ENCODE measurements around the gene SPATA1. TPM values are rescaled to one million over a fixed set of nuclear protein-coding genes. Genes with fewer than 3 reads are reported as not detected.
"Not testable (repeated sequence)": the region's sequence is repeated elsewhere in the genome, so short reads cannot be mapped to it uniquely, and the experiment has no call there.

Gene SPATA1
- total RNA-seq, 1 experiment from 2014 or later, result 0.97 TPM

DNA sequence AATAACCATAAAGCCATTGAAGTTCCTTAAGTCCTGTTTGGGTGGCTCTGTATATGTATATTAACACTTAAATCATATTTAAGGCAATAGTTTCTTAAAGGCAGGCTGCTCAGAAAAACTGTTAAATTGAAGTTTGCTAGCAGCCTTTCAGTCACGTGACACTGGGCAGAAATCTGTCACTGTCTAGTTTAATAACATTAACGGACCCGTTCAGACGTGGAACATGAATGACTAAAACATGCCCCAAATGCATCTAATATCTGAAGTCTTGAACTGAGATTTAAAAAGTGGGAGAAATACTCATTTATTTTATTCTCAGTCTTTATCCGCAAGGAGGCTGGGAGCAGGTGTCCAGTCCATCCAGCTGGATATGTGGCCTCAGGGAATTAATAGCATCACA lies 3.3 kb upstream of the SPATA1 start:
- Histone ChIP-seq H3K4me3 (no peak overlapping the region), H3K9me3 (replicated peaks) (no peaks in the 10 kb centered on the region), H3K27me3 (no peaks in the 10 kb centered on the region), H3K4me1 (peaks cover 12% of the 10 kb centered on the region), H3K27ac (no peak overlapping the region), H3K36me3 (peaks cover 41% of the 10 kb centered on the region)
- no peak for DNase-seq

DNA sequence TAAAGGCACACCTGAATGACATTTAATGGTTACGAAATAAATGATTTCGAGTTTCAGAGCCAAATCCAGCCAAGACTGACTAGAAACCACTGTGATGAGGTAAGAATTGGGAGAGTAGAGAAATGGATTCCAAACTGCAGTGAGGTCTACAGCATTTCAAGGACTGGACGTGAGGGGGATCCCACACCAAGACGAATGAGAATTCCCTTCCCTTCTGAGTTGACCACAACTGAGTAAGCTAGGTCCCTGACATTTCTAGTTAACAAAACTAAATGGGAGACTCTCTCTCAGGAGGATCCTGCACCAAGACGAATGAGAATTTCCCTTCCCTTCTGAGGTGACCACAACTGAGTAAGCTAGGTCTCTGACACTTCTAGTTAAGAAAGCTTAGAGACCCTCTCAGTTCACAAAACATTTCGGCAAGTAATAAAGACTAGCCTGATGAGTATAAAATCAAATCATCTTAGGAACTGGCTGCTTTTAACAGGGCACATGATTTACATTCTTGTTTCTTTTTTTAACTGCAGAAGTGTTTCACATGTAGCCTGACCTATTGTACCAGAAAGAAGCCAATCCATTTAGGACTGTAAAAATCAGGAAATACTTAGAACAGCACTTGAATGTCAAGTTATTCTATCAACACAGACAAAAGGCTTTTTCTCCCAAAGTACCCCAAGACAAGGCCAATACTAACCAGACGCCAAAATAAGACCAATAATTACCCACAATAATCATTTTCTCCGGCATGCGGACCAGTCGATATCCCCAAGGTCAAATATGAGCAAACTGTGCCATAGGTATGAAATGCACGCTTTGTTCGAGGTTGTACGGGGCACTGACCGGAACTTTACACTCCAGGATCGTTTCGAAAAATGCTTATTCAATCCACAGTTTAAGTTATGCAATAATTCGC lies 1.4 kb upstream of the SPATA1 start:
- no peaks in the 10 kb centered on the region for H3K9me3 ChIP-seq (replicated peaks)
- H3K4me3 ChIP-seq, result peak overlapping the region; percentile 76
- peaks cover 12% of the 10 kb centered on the region for H3K4me1 ChIP-seq
- peaks cover 22% of the 10 kb centered on the region for H3K36me3 ChIP-seq
- peak overlapping the region; percentile 82 for H3K27ac ChIP-seq
- peak; percentile 8 to 44 for DNase-seq
- no peaks in the 10 kb centered on the region for H3K27me3 ChIP-seq

DNA sequence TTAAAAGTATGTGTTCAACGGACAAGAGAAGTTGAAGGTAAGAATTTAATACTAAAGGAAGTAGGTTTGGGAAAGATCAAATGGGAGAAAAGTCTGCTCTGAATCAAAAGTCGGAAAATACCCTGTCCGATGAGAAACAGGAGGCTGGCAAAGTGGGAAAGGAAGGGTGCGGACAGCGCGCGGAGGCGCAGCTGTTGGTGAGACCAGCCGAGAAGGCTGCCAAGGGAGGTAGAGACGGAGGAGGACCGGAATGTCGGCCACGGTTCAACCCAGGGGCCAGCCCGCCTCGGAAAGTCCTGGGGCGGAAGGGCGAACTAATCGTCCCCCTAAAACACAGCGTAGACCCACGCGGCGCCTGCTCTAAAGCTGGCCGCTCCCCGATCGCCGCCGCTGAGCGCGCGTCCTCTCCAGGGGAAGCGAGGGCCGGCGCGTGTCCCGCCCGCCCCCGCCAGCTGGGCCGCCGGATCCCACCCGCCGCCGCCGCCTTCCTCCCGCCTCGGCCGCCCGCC lies 639 bp upstream of the SPATA1 start:
- peak overlapping the region; percentile 82 for H3K27ac ChIP-seq
- DNase-seq, result peak; percentile 68 to 79
- no peaks in the 10 kb centered on the region for H3K9me3 ChIP-seq (replicated peaks)
- peaks cover 12% of the 10 kb centered on the region for H3K4me1 ChIP-seq
- H3K36me3 ChIP-seq, result peaks cover 16% of the 10 kb centered on the region
- peak overlapping the region; percentile 76 for H3K4me3 ChIP-seq
- H3K27me3 ChIP-seq, result no peaks in the 10 kb centered on the region

DNA sequence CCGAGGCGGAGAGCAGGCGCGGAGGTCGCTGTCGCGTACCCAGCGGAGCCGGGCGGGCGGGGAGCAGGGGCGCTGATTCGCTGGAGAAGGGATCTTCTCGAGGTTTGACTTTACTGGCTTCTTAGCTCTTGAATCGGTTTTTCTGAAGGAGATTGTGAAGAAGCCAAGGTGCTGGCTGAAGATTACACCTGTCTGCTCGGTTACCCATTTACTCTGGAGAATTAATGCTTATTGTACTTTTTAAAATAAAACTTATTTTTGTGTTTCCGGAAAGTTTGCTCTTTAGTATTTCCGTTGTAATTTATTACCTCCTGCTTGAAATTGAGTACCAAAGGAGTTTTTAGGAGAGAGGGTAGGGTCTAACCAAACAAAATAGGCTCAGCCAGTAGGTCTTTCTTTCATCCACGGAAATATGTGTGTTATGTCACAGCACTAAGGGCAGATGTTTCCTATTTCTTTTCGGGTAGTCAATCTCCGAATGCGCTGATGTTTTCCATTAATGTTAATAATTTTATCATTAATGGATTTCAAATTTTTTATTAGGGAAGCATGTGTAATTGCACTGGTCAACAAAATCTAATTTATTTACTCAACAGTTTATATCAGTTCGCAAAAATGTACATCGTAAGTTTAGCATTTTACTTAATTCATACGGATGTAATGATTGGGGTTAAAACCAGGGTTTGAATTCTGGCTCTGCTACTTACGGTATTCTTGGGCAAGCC lies 705 bp downstream of the SPATA1 start:
- DNase-seq, result no peak
- Histone ChIP-seq H3K27me3 (no peaks in the 10 kb centered on the region), H3K4me3 (peak overlapping the region; percentile 76), H3K36me3 (peaks cover 6% of the 10 kb centered on the region), H3K9me3 (replicated peaks) (no peaks in the 10 kb centered on the region), H3K4me1 (peaks cover 12% of the 10 kb centered on the region), H3K27ac (peak overlapping the region; percentile 82)

DNA sequence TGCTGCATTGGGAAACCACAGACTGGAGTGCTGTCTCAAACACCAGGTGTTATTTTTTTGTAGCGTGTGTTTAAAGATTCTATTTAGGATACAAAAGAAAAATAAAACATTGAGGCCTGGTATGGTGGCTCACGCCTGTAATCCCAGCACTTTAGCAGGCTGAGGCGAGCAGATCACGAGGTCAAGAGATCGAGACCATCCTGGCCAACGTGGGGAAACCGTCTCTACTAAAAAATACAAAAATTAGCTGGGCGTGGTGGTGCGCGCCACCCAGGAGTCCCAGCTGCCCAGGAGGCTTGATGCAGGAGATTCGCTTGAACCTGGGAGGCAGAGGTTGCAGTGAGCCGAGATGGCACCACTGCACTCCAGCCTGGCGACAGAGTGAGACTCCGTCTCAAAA lies 1.7 kb downstream of the SPATA1 start:
- H3K27ac ChIP-seq; DNase-seq; H3K9me3 ChIP-seq (replicated peaks); H3K4me3 ChIP-seq; H3K27me3 ChIP-seq; H3K36me3 ChIP-seq: not testable (repeated sequence)
- peaks cover 12% of the 10 kb centered on the region for H3K4me1 ChIP-seq

DNA sequence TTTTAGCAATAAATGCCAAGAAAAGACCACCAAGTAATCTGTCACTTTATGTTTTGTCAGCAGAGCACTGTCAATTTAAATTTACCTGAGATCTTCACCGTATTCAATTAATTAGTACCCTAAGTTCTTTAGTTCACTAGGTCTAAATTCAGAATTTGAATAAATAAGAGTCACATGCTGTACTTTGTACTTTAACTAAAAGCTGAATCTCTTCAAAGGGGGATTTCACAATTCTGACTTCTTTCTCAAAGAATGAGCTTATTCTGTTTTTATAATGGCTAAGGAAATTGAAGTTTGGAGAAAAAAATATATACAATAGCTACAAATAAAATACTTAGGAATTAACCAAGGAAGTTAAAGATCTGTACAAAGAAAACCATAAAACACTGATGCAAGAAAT lies 2.3 kb downstream of the SPATA1 start:
- H3K9me3 ChIP-seq (replicated peaks), result no peaks in the 10 kb centered on the region
- H3K4me3 ChIP-seq, result no peak overlapping the region
- H3K36me3 ChIP-seq, result 0 out of 2 replicates have a peak, but pooled peaks cover 3% of the 10 kb centered on the region
- H3K27ac ChIP-seq, result no peak overlapping the region
- H3K27me3 ChIP-seq, result no peaks in the 10 kb centered on the region
- peaks cover 9% of the 10 kb centered on the region for H3K4me1 ChIP-seq
- no peak for DNase-seq

DNA sequence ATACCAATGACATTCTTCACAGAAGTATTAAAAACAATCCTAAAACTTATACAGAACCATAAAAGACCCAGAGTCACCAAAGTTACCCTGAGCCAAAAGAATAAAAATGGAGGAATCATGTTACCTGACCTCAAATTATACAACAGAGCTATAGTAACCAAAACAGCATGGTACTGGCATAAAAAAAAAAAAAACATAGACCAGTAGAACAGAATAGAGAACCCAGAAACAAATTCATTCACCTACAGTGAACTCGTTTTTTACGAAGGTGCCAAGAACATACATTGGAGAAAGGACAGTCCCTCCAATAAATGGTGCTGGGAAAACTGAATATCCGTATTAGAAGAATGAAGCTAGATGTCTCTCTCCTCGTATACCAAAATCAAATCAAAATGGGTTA lies 2.8 kb downstream of the SPATA1 start:
- H3K9me3 ChIP-seq (replicated peaks), result no peaks in the 10 kb centered on the region
- no peaks in the 10 kb centered on the region for H3K27me3 ChIP-seq
- peaks cover 6% of the 10 kb centered on the region for H3K4me1 ChIP-seq
- H3K36me3 ChIP-seq, result no peaks in the 10 kb centered on the region
- no peak overlapping the region for H3K4me3 ChIP-seq
- no peak overlapping the region for H3K27ac ChIP-seq
- DNase-seq, result no peak

DNA sequence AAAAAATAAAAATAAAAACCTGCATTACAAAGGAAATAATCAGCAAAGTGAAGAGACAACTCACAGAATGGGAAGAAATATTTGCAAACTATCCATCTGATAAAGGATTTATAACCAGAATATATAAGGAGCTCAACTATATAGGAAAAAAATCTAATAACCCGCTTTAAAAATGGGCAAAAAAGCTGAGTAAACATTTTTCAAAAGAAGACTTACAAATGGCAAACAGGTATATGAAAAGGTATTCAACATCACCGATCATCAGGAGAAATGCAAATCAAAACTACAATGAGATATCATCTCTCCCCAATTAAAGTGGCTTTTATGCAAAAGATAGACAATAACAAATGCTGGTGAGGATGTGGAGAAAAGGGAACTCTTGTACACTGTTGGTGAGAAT lies 4.0 kb downstream of the SPATA1 start:
- Histone ChIP-seq H3K27me3 (no peaks in the 10 kb centered on the region), H3K9me3 (replicated peaks) (no peaks in the 10 kb centered on the region), H3K4me3 (no peak overlapping the region), H3K4me1 (peaks cover 5% of the 10 kb centered on the region; the same call in 1 of the 2 replicates), H3K27ac (no peak overlapping the region), H3K36me3 (no peaks in the 10 kb centered on the region)
- DNase-seq, result no peak

DNA sequence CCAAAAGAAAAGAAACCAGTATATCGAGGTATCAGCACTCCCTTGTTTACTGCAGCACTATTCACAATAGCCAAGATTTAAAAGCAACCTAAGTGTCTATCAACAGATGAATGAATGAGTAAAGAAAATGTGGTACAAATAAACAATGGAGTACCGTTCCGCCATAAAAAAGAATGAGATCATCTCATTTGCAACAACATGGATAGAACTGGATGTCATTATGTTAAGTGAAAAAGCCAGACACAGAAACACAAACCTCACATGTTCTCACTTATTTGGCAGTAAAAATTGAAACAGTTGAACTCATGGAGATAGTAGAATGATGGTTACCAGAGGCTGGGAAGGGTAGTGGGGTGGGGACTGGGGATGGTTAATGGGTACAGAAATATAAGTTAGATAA lies 4.5 kb downstream of the SPATA1 start:
- no peak overlapping the region for H3K27ac ChIP-seq
- H3K36me3 ChIP-seq, result no peaks in the 10 kb centered on the region
- H3K4me3 ChIP-seq, result no peak overlapping the region
- DNase-seq, result no peak
- no peaks in the 10 kb centered on the region for H3K27me3 ChIP-seq
- no peaks in the 10 kb centered on the region for H3K9me3 ChIP-seq (replicated peaks)
- H3K4me1 ChIP-seq, result peaks cover 5% of the 10 kb centered on the region; the same call in 1 of the 2 replicates

DNA sequence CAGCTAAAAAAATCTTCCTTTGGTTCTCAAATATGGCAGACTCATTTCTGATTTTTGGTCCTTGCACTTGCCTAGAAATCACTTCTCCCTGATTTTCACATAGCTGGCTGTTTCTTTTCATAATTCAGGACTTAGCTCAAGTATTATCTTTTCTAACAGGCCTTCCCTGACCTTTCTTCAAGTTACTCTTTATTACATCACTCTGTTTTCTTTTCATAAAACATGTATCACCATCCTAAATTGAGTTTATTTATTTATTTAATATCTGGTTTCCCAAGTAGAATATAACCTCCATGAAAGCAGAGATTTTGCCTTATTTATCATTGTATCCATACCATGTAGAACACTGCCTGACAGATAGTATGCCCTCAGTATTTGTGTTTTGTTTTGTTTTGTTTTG lies 18.4 kb downstream of the SPATA1 start:
- H3K27ac ChIP-seq, result no peak overlapping the region
- no peak for DNase-seq

DNA sequence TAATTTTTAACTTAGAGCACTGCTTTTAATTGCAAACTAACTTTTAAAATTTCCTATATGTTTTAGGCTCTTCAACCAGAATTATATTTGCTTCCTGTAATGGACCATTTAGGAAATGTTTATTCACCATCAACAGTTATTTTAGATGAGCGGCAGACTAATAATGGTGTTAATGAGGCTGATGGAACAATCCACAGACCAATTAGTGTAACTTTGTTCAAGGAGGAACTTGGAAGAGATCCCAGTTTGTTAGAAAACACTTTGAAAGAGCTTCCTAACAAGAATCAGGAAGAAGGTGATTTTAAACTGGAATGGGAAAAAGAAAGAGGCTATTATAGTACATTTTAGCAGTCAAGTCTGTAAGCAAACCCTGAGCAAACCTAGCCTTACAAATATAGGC lies 19.6 kb downstream of the SPATA1 start:
- Histone ChIP-seq H3K36me3 (no peaks in the 10 kb centered on the region), H3K4me3 (no peak overlapping the region), H3K27me3 (no peaks in the 10 kb centered on the region), H3K9me3 (replicated peaks) (no peaks in the 10 kb centered on the region), H3K4me1 (no peaks in the 10 kb centered on the region), H3K27ac (no peak overlapping the region)
- no peak for DNase-seq

More for the DNA sequence above, 18.4 kb downstream of the SPATA1 start:
- H3K4me1 ChIP-seq, result no peaks in the 10 kb centered on the region
- H3K27me3 ChIP-seq, result no peaks in the 10 kb centered on the region
- H3K4me3 ChIP-seq, result no peak overlapping the region
- H3K36me3 ChIP-seq, result no peaks in the 10 kb centered on the region
- no peaks in the 10 kb centered on the region for H3K9me3 ChIP-seq (replicated peaks)

DNA sequence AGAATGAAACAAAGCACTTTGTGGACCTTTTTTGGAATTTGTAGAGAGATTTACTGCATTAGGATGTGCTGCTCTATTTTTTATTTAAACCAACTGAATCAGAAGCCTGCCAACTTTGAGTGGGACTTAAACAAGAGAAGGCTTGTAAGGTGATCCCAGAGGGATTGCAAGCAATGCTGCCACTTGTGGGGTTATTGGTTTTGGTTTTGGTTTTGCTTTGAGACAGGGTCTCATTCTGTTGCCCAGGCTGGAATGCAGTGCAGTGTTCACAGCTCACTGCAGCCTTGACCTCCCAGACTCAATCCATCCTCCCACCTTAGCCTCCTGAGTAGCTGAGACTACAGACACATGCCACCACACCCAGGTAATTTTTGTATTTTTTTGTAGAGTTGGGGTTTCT lies 32.4 kb downstream of the SPATA1 start:
- Histone ChIP-seq H3K27me3 (no peaks in the 10 kb centered on the region), H3K9me3 (replicated peaks) (no peaks in the 10 kb centered on the region), H3K36me3 (no peaks in the 10 kb centered on the region), H3K27ac (no peak overlapping the region), H3K4me3 (no peak overlapping the region), H3K4me1 (no peaks in the 10 kb centered on the region)
- DNase-seq, result peak in 1 of 2 experiments; percentile 3

DNA sequence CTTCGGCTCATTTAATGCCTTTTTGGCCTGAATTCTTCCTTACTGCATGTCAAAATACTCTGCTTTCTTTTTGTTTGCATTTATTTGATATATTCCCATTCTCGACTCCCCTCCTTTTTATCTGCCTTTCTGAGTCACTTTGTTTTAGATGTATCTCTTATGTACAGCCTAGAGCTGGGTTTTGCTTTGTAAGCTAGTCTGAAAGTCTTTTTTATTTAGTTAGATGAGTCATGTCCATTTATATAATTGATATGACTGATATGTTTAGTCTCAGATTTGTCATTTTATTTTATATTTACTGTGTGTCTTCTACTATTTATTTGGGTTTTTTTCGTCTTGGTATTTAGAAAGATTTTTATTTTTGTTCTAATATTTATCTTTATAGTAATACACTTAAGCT lies 33.8 kb downstream of the SPATA1 start:
- no peak overlapping the region for H3K27ac ChIP-seq
- H3K4me3 ChIP-seq, result no peak overlapping the region
- no peak for DNase-seq
- no peaks in the 10 kb centered on the region for H3K4me1 ChIP-seq
- no peaks in the 10 kb centered on the region for H3K27me3 ChIP-seq
- H3K36me3 ChIP-seq, result no peaks in the 10 kb centered on the region
- H3K9me3 ChIP-seq (replicated peaks), result no peaks in the 10 kb centered on the region

DNA sequence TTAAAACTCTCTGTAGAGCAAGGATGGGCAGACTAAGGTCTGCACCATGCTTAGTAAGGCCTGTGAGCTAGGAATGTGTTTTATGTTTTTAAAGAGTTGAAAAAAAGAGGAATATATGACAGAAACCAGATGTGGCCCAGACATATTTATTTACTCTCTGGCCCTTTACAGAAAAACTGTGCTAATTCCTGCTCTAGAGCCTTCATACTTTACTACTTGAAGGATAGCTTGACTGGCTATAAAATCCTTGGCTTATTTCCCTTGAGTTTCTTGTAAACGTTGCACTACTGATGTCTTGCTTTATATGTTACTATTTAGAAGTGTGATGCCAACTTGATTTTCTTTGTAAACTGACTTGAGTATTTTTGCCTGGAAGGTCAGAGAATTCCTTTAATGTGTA lies 34.6 kb downstream of the SPATA1 start:
- H3K27me3 ChIP-seq, result no peaks in the 10 kb centered on the region
- H3K4me3 ChIP-seq, result no peak overlapping the region
- H3K36me3 ChIP-seq, result no peaks in the 10 kb centered on the region
- H3K9me3 ChIP-seq (replicated peaks), result no peaks in the 10 kb centered on the region
- H3K4me1 ChIP-seq, result no peaks in the 10 kb centered on the region
- H3K27ac ChIP-seq, result no peak overlapping the region
- no peak for DNase-seq

DNA sequence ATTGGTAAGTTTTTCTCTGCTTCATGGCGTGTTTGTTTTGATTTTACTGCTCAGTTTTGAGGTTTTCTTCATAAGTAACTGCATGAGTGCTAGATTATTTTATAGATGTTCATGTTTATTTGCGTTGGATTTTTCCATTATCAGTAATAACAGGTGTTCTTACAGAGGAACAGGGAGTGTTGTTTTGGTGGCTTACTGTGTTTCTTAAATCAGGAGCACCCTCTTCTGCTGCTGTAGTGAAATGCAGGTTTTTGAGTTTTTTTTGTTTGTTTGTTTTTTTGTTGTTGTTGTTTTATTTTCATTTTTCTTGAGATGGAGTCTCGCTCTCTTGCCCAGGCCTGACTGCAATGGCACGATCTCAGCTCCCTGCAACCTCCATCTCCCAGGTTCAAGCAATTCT lies 35.5 kb downstream of the SPATA1 start:
- Histone ChIP-seq H3K4me3 (no peak overlapping the region), H3K4me1 (no peaks in the 10 kb centered on the region), H3K36me3 (no peaks in the 10 kb centered on the region), H3K9me3 (replicated peaks) (no peaks in the 10 kb centered on the region), H3K27me3 (no peaks in the 10 kb centered on the region), H3K27ac (no peak overlapping the region)
- DNase-seq, result peak in 1 of 2 experiments; percentile 29

Data from SJCRH30 (cell line).